Suprapubic skin (tissue), 4 donors: ENCODE measurements around the gene PKP1.

Experiments
- POLR2A ChIP-seq, 2 donors: fragments of 450-650 bp; IDR thresholded peaks; one replicate each; pipeline ENCODE4 v1.6.1; 2017; ENCODE audit warnings: antibody characterized with exemption in 2 of 2, mild to moderate bottlenecking in 2 of 2, moderate library complexity in 2 of 2
- POLR2AphosphoS5 ChIP-seq, 3 donors: sonication (generic); formaldehyde crosslinking; IDR thresholded peaks; one replicate each; pipeline ENCODE4 v1.6.1; 2017; ENCODE audit warnings: antibody characterized with exemption in 3 of 3
- TF ChIP-seq, protein P1 (sequence below), 2 donors: fragments of 200-600 bp in 1 of 2; fragments of 450-650 bp in 1 of 2; sonication (generic) in 1 of 2; IDR thresholded peaks; one replicate each; pipeline ENCODE4 v1.5.1; 2016 to 2019; ENCODE audit warnings: antibody characterized with exemption in 2 of 2, mild to moderate bottlenecking in 1 of 2, moderate library complexity in 1 of 2

DNA sequence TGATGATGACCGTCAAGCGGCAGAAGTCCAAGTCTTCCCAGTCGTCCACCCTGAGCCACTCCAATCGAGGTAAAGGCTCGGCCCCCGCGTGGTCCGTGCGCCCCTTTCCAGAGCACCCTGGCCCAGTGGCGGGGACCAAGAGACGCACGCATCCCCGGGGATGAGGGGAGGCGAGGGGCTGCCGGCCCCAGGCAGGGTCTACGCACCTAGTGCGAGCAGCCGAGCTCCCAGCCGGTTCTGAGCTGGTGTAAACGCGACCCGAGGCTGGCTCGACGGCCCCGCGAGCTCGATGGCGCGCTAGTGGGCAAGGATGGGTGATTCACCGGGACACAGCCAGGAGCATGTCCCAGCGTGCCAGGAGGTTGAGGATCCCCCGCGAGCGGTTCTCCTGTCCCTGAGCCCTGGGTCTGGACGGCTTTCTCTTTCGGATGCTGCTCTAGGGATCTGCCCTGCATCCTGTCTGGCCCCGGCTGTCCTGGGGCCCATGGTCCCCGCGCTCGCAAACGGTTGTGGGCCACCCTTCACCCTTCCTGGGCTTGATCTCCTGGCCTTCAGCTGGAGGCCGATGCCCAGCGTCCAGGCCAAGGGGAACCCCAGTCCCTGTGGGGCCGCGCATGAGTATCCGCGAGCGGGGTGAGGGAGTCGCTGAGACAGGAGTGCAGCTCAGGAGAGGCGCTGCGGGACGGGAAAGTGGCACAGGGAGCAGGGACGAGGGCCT lies 689 bp downstream of the PKP1 start:
- TF ChIP-seq, protein P1, sequence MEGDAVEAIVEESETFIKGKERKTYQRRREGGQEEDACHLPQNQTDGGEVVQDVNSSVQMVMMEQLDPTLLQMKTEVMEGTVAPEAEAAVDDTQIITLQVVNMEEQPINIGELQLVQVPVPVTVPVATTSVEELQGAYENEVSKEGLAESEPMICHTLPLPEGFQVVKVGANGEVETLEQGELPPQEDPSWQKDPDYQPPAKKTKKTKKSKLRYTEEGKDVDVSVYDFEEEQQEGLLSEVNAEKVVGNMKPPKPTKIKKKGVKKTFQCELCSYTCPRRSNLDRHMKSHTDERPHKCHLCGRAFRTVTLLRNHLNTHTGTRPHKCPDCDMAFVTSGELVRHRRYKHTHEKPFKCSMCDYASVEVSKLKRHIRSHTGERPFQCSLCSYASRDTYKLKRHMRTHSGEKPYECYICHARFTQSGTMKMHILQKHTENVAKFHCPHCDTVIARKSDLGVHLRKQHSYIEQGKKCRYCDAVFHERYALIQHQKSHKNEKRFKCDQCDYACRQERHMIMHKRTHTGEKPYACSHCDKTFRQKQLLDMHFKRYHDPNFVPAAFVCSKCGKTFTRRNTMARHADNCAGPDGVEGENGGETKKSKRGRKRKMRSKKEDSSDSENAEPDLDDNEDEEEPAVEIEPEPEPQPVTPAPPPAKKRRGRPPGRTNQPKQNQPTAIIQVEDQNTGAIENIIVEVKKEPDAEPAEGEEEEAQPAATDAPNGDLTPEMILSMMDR (IDR thresholded peaks at IDR 0.05): no peak
- TF ChIP-seq POLR2AphosphoS5 (IDR thresholded peaks at IDR 0.05) (no peak), POLR2A (IDR thresholded peaks at IDR 0.05) (no peak)
